NCI-H1092 (cell line): ENCODE results near the gene HLCS.
"Not testable (repeated sequence)": the region's sequence is repeated elsewhere in the genome, so short reads cannot be mapped to it uniquely, and the experiment has no call there.

Source experiments
- DNase-seq: peaks from one replicate; lab custom pipeline; 2025; lab: John Stamatoyannopoulos, UW

The HLCS gene

DNA sequence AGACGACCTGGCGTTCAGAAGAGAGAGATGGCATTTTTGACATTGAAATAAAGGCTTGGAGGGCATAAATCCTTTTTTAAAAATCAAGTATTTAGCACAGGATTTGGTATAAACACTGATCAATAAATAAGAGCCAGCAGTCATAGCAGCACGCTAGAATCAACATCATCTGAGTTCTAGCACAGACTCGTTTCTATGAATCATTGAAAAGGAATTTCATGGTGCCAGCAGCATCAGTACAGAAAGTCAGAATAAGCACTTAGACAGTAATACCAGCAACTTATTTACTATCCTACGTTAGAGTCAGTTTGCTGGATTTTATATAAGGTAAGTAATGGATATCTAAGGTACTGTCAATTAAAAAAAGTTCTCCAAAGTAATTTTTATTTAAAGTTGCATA, 119.3 kb downstream of the HLCS start:
- no peak for DNase-seq

DNA sequence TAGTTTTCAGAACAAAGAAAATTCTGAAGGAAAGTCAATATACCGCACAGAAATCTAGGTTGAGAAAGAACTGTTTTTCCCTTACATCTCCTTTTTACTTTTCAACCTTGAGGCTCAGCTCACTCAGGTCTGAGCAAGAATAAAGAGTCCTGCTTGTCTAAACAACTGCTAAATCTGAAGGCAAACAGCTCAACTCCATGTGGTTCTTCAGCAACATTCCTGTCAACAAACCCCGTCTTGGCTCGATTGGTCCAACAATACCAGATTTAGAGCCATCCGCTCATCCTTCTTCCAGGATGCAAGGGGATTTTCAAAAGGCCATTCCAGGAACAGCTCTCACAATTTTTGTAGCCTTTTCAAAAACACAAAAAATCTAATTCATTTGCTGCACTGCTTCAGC, 119.8 kb downstream of the HLCS start:
- DNase-seq: no peak

GRCh38 chr21:36845790-36846189, 120.7 kb downstream of the HLCS start:
- DNase-seq: no peak

DNA sequence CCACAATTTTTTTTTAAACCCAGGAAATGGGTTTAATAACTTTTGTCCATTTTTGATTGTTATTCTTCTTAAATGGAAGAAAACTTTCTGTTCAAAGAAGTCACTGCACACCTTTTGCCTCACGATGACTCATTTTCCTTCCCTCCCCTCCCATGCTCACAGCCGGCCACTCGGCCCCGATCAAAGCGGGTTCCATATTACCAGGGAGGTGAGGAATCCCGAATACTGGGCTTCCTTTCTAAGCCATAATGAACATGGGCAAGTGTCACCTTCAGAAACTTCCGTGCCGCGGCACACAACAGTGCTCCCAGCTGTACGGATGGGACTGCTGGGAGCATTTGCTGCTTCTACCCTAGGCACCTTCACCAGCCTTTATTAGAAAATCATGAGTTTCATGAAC, 121.4 kb downstream of the HLCS start:
- no peak for DNase-seq

- no peak for DNase-seq
Measured at GRCh38 chr21:36841866-36842265, 124.6 kb downstream of the HLCS start.

- DNase-seq: no peak
Measured at GRCh38 chr21:36839735-36840134, 126.7 kb downstream of the HLCS start.

GRCh38 chr21:36839123-36839522, 127.3 kb downstream of the HLCS start:
- no peak for DNase-seq

DNA sequence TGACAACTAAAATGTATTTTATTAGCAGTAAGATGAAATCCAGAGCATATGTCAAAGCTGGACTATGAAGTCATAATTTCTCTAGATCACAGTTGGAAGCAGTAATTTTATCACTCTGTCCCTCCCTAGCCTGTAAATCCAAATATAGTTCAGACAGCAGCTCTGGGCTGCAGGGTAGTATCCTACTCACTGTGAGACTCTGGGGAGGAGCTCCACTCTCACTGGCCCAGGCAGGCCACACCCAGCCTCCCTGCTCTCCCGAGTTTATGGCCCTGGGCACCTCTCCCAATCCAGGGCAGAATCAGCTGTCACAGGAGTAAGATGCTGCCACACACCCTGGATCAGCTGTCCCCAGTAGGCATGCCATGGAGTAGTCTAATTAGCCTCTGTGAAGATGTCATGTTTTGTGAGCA, 131.1 kb downstream of the HLCS start:
- no peak for DNase-seq

DNA sequence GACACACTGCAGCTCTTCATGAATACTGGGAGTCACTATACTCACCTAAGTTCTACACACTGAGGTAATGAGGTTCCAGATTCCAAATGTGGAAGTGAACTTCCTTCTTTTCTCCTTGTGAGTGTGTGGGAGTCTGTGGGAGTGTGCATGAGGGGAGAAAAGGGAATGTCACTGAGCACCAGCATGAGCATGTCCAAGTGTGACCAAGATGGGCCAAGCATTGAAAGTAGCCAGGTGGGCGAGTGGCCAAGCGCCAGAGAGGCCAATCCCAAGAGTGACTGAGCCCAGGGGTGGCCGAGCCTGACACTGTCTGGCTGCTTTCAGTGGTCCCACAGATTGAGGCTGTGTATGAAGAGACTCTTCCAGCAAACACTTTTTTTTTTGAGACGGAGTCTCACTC, 132.3 kb downstream of the HLCS start:
- DNase-seq: no peak

GRCh38 chr21:36830100-36830499, 136.4 kb downstream of the HLCS start:
- no peak for DNase-seq

- no peak for DNase-seq
Measured at GRCh38 chr21:36828891-36829515, 137.5 kb downstream of the HLCS start.

DNA sequence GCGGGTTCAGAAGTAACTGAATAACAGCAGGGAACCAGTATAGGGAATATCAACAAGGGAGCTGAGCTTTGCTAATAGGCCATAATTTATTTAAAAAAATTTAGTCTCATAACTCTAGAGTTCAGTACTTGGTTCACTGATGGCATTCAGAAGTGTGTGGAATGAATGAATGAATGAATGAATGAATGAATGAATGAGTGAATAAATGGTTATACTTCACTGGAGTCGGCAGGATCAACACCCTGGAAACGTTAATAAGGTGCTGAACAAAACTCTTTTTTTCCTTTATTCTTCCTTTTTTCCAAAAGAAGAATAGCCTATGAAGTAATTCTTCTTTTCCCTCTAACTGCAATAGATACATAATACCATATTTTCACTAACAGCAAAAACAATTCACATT, 138.3 kb downstream of the HLCS start:
- DNase-seq: no peak

GRCh38 chr21:36825658-36826057, 140.8 kb downstream of the HLCS start:
- DNase-seq: no peak

DNA sequence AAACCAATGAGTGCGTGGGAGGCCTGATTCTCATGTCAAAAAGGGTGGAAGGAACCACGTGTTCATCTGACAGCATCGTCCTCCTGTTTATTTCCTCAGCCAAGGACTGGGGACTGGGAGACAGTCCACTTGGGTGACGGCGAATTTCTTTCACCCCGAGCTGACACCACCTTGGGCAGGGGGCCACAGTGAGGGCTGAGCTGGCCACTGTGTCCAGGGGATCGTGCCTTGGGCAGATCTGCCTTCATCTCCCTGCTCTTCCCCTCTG, 145.5 kb downstream of the HLCS start:
- DNase-seq: no peak

DNA sequence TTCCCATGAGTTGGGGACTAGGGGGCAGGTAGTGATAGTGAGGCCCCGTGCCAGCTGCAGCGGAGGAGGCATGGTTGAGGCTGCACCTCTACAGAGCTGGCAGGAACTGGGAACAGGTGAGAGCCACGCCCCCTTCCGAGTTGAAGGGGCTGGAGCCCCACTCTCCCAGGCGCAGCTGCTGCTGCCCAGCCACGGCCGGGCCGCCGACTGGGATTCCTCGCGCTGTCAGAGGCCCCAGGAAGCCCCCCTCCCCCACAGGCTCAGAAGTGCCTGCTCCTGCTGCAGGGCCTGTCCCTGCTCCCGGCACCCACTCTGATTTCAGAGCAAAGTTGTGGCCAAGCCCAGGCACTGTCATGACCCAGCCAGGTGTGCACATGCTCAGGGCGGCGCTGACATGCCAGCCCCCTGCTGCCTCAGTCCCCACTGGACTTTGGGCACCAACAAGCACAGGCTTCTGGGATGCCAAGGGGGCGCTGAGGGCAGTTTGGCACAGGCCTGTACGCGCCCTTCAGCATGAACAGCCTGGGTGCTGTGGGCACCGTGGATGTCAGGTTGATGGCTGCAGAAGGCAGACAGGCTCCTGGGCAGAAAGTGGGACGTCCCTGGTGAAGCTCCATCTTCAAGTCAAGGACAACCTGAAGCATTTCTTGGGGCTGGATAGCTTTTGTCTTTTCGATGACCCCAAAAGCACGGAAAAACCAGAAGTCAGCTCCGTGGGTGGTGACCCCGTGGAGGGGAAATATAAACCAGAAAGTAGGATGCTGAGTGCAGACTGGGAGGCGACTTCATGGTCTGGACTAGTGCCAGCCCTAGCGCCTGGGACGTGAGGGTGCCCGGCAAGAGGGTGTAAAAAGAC, 146.1 kb downstream of the HLCS start:
- DNase-seq: no peak

GRCh38 chr21:36817732-36818450, 148.6 kb downstream of the HLCS start:
- no peak for DNase-seq

- no peak for DNase-seq
Measured at GRCh38 chr21:36816561-36817130, 149.8 kb downstream of the HLCS start.

DNA sequence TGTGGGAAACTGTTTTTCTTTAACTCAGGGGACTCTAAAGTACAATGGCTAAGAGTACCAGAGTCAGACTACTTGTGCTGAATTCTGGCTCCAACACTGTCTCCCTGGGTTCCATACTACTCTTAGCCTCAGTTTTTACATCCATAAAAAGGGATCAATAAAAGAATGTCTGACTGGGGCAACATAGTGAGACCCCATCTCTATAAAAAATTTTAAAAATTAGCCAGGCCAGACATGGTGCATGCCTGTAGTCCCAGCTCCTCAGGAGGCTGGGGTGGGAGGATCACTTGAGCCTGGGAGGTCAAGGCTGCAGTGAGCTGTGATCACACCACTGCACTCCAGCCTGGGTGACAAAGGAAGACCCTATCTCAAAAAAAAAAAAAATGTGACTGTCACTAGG, 150.4 kb downstream of the HLCS start:
- DNase-seq: not testable (repeated sequence)

DNA sequence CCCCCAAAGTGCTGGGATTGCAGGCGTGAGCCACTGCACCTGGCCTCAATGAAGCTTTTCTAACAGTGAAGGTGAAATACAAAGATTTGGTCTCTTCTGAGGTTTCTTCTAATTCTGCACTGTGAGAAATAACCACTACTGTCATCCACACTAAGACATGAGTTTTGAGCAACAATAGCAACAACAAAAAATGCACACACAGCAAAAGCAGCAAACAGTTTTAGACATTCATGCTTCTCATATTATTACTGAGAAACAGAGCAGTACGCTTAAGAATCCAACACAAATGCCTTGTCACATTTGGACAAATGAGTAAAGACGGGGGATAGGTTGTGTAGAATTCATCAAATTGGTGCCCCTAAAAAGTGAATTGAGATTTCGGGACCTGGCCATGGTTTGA, 151.2 kb downstream of the HLCS start:
- no peak for DNase-seq

GRCh38 chr21:36813052-36813451, 153.4 kb downstream of the HLCS start:
- no peak for DNase-seq

- DNase-seq: no peak
Measured at GRCh38 chr21:36811762-36812161, 154.7 kb downstream of the HLCS start.

DNA sequence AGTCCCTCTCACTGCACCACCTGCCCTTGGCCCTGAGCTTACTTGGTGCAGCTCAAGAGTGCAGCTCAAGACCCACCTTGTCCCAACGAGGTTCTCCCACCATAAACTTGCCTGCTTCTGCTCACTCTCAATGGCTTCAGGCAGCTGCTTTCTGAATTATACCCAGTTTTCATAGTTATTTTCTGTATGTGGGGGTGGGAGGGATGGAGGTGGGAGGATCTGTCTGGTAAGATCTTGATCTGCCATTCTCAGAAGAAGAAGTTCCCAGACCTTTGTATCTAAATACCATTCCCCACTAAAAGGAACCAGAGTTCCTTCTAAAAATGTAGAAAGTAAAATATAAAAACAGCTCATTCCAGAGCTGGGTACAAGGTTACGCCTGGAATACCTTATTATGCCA, 156.0 kb downstream of the HLCS start:
- DNase-seq: no peak

- DNase-seq: no peak
Measured at GRCh38 chr21:36807422-36807928, 159.0 kb downstream of the HLCS start.
